NCI-H146 treated with DMSO at 0.1 percent for 48 hours (cell line): ENCODE results near the gene ZNF516.

Experiments
- DNase-seq: peaks from one replicate; lab custom pipeline; 2025; ENCODE audit not compliant: unreplicated experiment; lab: John Stamatoyannopoulos, UW

ZNF516 gene

DNA sequence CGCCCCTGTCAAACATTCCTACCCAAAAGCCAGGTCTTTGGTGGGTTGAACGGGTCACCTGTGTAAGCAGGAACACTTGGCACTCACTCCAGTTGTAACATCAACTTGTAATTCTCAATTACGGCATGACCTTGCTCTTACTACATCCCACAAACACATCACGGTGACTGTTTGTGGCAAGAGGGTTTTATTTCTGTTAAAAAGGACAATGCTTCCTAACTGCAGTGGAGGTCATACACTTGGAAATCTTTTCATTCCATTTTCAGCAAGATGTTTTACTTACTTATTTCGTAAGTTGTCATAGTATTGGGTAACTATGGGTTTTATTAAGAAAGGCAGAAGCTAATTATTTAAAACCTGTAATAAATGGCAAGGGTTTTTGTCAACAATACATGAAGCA, 126.1 kb downstream of the ZNF516 start:
- no peak for DNase-seq

DNA sequence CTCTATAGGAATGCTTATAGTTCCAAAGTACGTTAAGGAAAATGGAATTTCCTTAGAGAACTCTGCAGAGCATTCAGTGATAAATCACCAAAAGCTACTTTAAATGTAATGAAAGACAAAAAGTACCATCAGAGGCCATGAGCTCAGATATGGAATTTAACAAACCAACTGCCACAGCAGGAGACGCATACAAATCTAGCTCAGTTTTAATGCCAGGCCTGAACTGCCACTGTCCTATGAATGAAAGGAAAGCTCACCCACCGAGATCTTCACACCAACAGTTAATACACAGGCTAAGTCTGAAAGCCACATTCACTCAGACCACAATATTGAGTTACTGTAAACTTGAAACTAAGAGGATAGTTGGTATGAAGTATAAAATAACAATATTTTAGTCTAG, 126.8 kb downstream of the ZNF516 start:
- no peak for DNase-seq

- no peak for DNase-seq
These were observed 127.6 kb downstream of the ZNF516 start for GRCh38 chr18:76367168-76368125.

- no peak for DNase-seq
These were observed 129.5 kb downstream of the ZNF516 start for GRCh38 chr18:76365561-76365960.

DNA sequence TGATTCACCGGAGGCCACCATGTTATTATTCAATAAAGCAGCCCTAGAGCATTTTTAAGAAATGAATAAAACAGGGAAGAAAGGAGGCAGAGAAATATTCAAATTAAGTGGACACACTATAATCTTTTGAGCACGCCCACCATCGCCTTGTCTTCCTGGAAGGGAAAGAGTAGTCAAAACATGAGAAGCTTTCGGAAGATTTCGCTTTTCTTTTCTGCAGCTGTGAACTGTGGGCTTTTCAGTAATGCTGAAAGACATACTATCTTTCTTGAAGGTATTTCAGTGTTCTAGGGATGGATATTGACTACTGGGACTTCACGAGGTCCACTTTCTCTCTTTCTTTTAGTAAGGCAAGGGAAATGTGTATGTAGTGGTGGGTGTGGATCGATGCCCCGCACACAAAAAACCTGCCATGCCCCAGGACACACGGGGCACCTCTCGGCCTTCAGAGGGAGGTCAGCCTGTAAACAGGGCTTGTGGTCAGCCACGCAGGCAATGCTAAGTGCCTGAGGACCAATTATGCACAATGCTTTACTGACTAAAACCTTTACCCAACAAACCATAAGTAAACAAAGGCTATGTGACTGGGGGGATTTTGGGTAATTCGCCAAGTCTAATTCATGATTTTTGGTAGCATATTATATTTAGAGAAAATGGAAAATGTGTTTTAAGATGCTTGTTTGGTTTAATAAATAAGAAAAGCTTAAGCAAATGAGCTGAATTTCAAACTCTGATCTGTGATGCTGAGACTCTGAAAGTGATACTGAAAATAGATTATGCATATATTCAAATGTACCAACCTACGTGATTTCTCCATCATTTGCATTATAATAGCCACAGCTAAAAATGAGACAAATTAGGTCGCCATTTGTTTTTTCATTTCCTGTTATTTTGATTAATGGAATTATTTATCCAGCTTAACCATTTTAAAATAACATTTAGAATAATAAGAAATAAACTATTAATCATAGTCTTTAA, 130.5 kb downstream of the ZNF516 start:
- DNase-seq, result no peak

GRCh38 chr18:76363436-76364120, 131.5 kb downstream of the ZNF516 start:
- DNase-seq, result no peak

DNA sequence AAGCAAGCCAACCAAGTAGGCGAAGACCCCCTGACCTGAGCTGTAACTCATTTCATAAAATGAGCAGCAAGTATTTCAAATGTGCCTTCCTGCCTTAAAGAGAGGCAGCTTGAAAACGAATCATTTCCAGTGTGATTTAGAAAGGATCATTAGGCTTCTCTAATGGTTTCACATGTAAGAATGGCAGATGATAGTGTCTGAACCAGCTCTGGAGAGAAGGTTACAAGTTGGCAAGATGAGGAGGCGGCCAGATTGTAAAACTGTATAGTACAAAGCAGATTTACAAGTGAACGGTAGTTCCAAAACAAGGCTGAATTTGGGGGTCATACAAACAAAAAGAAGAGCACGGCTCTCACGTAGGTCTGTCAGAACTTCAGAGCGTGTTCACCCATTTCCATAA, 132.4 kb downstream of the ZNF516 start:
- no peak for DNase-seq

DNA sequence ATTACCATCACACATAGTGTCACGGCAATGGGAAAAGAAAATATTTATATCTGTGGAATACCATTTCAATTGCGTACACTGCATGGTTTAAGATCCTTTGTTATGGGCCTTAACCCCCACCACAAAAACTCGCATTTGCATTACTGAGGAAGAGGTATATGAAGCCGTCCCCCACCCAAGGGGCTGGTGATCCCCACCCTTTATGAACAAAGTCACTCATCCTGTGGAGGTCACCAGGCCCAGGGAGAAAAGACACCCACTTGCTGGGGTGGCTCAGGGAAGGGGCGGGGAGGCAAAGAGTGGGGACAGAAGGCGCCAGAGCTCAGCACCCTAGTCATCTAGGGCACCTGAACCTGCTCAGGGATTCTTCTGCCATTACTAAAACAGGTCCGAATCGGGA, 133.8 kb downstream of the ZNF516 start:
- no peak for DNase-seq

GRCh38 chr18:76359909-76360308, 135.1 kb downstream of the ZNF516 start:
- DNase-seq, result no peak

DNA sequence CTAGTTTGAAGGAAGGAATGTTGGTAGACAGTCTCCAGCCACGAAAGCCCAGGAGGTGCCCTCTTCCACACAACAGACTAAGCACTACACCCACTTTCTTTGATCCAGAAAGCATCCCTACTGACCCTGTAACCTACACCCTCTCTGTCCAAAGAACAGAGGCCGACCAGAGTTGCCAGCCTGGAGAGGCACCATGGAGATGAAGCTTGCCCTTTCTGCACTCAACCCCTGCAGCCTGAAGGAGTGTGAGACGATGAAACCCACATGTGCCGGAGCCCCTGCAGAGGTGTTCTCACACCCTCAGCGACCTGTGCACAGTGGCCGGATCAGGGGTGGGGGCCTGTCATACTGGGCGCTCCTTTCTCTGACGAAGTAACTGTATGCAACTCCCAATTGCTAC, 136.3 kb downstream of the ZNF516 start:
- DNase-seq, result no peak

- no peak for DNase-seq
These were observed 137.3 kb downstream of the ZNF516 start for GRCh38 chr18:76357585-76358260.

DNA sequence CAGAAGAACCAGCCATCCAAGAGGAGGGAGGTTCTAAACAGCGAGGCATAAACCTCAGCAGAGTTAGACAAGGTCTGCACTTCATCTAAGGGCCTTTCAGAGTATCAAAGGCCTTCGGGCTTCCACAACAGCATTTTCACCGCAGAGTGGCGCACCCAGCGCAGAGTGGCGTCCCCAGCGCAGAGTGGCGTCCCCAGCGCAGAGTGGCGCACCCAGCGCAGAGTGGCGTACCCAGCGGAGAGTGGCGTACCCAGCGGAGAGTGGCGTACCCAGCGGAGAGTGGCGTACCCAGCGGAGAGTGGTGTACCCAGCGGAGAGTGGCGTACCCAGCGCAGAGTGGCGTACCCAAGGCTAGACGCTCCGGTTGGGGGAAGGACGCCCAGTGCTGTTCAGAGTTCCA, 137.9 kb downstream of the ZNF516 start:
- no peak for DNase-seq

DNA sequence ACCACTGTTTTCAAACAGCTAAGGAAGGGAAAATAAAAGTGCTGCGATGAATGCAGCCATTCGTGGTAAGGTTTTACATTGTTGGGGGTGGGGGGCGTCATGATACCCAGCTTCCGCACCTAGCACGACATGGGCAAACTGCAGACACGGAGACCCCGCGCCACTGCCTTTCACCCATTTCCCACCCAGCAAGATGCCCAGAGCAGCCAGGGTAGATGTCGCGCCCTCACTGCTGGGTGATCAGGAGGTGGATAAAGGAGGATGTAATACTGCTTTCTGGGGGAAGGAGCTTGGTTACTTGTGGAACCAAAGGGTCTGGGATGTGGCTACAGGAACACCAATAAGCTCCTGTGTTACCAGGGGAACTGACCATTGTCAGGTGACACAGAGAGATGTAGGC, 138.4 kb downstream of the ZNF516 start:
- no peak for DNase-seq

DNA sequence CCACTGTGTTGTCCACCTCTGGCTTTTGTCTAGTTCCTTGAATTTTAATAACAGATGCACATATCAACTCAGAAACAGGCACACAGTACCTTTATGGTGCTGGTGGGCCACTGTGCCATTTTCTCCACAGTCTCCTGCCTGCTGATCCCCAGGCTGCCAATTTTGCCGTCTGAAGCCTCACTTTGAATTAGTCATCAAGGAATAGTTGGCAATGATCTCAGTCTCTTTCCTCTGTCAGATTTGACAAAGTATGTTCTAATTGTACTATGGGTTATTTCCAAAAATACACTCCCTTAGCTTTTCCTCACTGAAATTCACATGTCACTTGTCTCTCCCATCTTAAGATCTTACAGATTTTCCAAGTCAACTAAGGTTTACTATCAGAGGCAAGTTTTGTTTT, 140.7 kb downstream of the ZNF516 start:
- DNase-seq, result no peak

DNA sequence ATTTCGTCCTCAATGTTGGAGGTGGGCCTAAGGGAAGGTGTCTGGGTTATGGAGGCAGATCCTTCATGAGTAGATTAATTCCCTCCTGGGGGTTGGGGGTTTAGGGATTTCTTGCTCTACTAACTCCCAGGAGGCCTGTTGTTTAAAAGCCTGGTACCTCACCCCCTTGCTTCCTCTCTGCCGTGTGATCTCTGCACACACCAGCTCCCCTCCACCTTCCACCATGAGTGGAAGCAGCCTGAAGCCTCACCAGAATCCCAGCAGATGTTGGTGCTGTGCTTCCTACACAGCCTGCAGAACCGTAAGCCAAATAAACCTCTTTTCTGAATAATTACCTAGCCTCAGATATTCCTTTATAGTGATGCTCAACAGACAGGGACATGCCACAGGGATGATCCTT, 141.5 kb downstream of the ZNF516 start:
- no peak for DNase-seq

DNA sequence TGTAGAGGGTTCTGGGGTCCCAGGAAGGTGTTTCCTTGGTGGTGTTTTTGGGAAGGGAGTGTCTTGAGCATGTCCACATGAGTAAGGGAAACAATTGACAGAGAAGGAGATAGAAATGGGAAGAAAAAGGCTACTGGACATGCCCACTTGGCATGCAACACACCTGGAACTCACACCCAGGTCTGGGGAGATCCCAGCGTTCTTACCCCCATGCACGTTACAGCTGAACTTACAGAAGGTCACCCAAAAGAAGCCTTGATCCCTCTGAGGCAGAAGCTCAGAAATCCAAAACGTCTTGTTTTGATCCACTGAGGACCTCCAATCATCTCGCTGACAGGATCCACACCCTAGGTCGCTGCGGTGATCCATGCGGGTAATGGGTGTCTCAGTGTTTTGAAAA, 142.0 kb downstream of the ZNF516 start:
- DNase-seq, result no peak

DNA sequence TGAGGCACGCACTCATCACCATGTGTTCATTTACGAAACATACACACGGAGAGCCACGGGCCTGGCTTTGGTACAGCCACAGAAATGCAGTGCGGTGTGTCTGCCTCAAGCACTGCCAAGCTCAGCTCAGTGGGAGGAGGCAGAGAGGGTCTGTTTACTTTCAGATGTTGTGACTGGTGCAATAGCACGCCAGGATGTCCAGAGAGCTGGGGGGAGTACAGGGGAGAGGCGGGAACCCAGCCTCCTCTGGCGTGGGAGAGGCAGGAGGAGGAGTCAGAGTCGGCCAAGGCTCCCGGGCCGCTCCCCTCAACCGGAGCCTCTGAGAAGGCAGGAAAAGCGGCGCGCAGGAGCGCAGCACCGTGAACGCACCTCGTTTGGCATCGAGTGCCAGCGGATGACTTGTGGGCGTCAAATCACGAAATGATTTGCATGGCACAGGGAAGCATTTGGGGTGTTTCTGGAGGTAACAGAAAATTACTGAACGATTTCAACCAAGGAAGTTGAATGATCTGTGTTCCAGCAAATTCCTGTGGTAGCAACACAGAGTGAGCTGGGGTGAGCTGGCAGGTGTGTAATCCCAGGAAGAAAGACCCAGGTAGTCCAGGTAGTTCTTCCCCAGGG, 143.0 kb downstream of the ZNF516 start:
- peak; percentile 73 for DNase-seq

DNA sequence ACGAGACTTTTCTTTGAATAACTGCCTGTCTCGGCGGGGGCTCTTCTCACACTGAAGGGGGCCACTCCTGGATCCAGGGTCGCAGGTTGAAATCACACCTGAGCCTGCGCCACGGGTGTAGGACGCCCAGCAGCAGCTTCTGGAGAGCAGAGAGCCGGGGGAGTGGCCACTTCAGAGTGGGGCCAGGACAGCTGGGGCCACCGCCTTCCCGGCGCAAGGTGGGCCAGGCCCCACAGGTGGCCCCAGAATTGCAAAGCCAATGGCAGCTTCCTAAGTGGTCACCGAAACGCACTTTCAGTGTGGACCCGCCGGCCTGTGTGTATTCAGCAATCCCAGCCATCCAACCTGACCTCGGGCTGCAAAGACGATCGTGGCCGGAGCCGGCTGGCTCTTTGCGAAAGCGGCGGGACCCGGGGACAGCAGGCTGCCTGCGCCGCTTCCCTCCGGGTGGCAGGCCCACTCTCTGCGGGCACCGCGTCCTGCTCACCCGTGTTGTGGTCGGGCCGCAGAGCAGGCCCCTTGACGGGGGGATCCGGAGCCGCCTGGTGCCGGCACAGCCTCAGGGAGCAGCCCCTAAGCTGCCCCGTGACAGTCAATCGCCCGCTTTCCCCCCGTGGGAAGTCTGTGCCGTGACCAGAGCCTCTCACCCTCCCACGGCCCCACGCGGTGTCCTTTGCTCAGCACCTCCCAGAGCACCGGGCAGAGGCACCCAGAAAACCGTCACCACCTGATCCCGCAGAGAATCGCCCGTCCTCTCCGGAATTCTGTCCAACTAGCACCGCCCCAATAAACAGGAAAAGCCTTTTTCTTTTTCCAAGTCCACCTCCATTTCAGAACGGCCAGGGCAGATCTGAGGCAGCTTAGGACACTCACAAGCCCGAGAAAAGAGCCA, 144.7 kb downstream of the ZNF516 start:
- no peak for DNase-seq

GRCh38 chr18:76349067-76349715, 145.9 kb downstream of the ZNF516 start:
- DNase-seq, result peak; percentile 95
